SU-DHL-6 (cell line): ENCODE data around the gene SNRPN.

Experiments used
- H2AFZ ChIP-seq: fragments of 200-600 bp; sonication (generic); 2 replicates; pipeline ENCODE4 v1.6.1; 2014; ENCODE audit warnings: low read depth, mild to moderate bottlenecking, moderate library complexity, mixed read lengths, antibody characterized with exemption, low read length; ENCODE audit not compliant: severe bottlenecking
- H3F3A ChIP-seq: fragments of 200-600 bp; shearing (Covaris generic); 2 replicates; pipeline ENCODE4 v1.6.0; 2016; ENCODE audit warnings: antibody characterized with exemption, mild to moderate bottlenecking; ENCODE audit not compliant: insufficient read depth
- H3K27ac ChIP-seq: fragments of 200-600 bp; sonication (generic); 2 replicates; pipeline ENCODE4 v1.5.1; 2016; ENCODE audit warnings: low read depth, mild to moderate bottlenecking, low read length, moderate library complexity, mixed read lengths
- H3K27me3 ChIP-seq: fragments of 200-600 bp; sonication (generic), shearing (Covaris generic); 2 replicates; pipeline ENCODE4 v1.6.0; 2014; ENCODE audit warnings: mild to moderate bottlenecking, low read length
- H3K36me3 ChIP-seq: fragments of 200-600 bp; sonication (generic); 2 replicates; pipeline ENCODE4 v1.6.1; 2014; ENCODE audit warnings: mild to moderate bottlenecking, low read length, mixed read lengths
- H3K4me2 ChIP-seq: fragments of 300-600, 200-600 bp; shearing (Covaris generic), sonication (generic); 2 replicates; pipeline ENCODE4 v1.6.0; 2014; ENCODE audit warnings: low read length, low read depth, mild to moderate bottlenecking; ENCODE audit not compliant: poor library complexity, severe bottlenecking
- H3K4me3 ChIP-seq: fragments of 200-600 bp; sonication (generic); 2 replicates; pipeline ENCODE4 v1.5.1; 2014; ENCODE audit warnings: antibody characterized with exemption, low read length, mild to moderate bottlenecking, mixed read lengths; ENCODE audit not compliant: insufficient read depth, poor library complexity, severe bottlenecking
- H3K79me2 ChIP-seq: fragments of 200-600 bp; sonication (generic); 2 replicates; pipeline ENCODE4 v1.6.1; 2014; ENCODE audit warnings: mild to moderate bottlenecking, low read length, moderate library complexity; ENCODE audit not compliant: insufficient read depth
- H3K9ac ChIP-seq: fragments of 200-600 bp; sonication (generic); 2 replicates; pipeline ENCODE4 v1.7.0; 2014; ENCODE audit warnings: mild to moderate bottlenecking, low read length
- H3K9me2 ChIP-seq: fragments of 200-600 bp; sonication (generic); replicated peaks from 2 replicates; pipeline ENCODE4 v1.6.1; 2014; ENCODE audit warnings: low read length; ENCODE audit not compliant: insufficient read depth
- H3K9me3 ChIP-seq: fragments of 200-600 bp; sonication (generic); 2 replicates; pipeline ENCODE4 v1.6.1; 2014; ENCODE audit warnings: low read length, mixed read lengths; ENCODE audit not compliant: insufficient read depth
- H4K20me1 ChIP-seq: fragments of 200-600 bp; sonication (generic); 2 replicates; pipeline ENCODE4 v1.6.1; 2014; ENCODE audit warnings: low read depth, mild to moderate bottlenecking, antibody characterized with exemption, low read length, moderate library complexity, mixed read lengths
- CTCF ChIP-seq: fragments of 200-600 bp; sonication (generic); IDR thresholded peaks from one replicate; pipeline ENCODE4 v1.5.1; 2017; ENCODE audit warnings: antibody characterized with exemption, mild to moderate bottlenecking, low read length, moderate library complexity; ENCODE audit not compliant: insufficient read depth, poor library complexity, severe bottlenecking
- EZH2phosphoT487 ChIP-seq: fragments of 200-600 bp; sonication (generic), shearing (Covaris generic); conservative IDR thresholded peaks from 2 replicates; pipeline ENCODE4 v1.6.1; 2018; ENCODE audit warnings: mild to moderate bottlenecking, antibody characterized with exemption, low read length, moderate library complexity, mixed read lengths

Gene SNRPN

GRCh38 chr15:24954783-24955530, at the start of gene SNRPN, which contains the start of gene SNURF:
Gene SNRPN, plus strand, starts transcription at chr15:24954987. Its CDS starts 19,467 bp downstream, at chr15:24974454.
Gene SNURF, plus strand, starts transcription at chr15:24954987. Its CDS starts 62 bp downstream, at chr15:24955049.
- peaks cover 48% of the 10 kb centered on the region for H3K79me2 ChIP-seq
- TF ChIP-seq EZH2phosphoT487 (no peak), CTCF (no peak)
- peak within 1 kb of the TSS; percentile 63 for H3K9ac ChIP-seq
- H3K36me3 ChIP-seq = peaks cover 3% of the 10 kb centered on the region; the same call in 1 of the 2 replicates
- no peaks in the 10 kb centered on the region for H3F3A ChIP-seq
- no peaks in the 10 kb centered on the region for H4K20me1 ChIP-seq
- no peaks in the 10 kb centered on the region for H3K27me3 ChIP-seq
- H3K27ac ChIP-seq = peak within 1 kb of the TSS; percentile 75
- H3K9me2 ChIP-seq = no peaks in the 10 kb centered on the region
- no peaks in the 10 kb centered on the region for H3K9me3 ChIP-seq
- H3K4me3 ChIP-seq = peak within 1 kb of the TSS; percentile 69
- peak within 1 kb of the TSS; percentile 56 for H3K4me2 ChIP-seq
- H2AFZ ChIP-seq = peak within 1 kb of the TSS; percentile 85

GRCh38 chr15:24916305-24917009, 38.3 kb upstream of the SNRPN start:
- Histone ChIP-seq H3K9me2 (no peaks in the 10 kb centered on the region), H3K9ac (no peak overlapping the region), H3K79me2 (no peaks in the 10 kb centered on the region), H4K20me1 (no peaks in the 10 kb centered on the region), H3K4me3 (no peak overlapping the region), H3K4me2 (no peak overlapping the region), H3K36me3 (no peaks in the 10 kb centered on the region), H3K27ac (no peak overlapping the region), H3K9me3 (peaks cover 5% of the 10 kb centered on the region; the same call in 1 of the 2 replicates), H3F3A (no peaks in the 10 kb centered on the region), H2AFZ (no peak overlapping the region), H3K27me3 (no peaks in the 10 kb centered on the region)
- no peak for TF ChIP-seq CTCF
- no peak for TF ChIP-seq EZH2phosphoT487

- Histone ChIP-seq H3K36me3 (no peaks in the 10 kb centered on the region), H3K27me3 (no peaks in the 10 kb centered on the region), H3K79me2 (no peaks in the 10 kb centered on the region), H3K9me3 (peaks cover 5% of the 10 kb centered on the region; the same call in 1 of the 2 replicates), H3K27ac (no peak overlapping the region), H3F3A (no peaks in the 10 kb centered on the region), H3K4me3 (no peak overlapping the region), H4K20me1 (no peaks in the 10 kb centered on the region), H3K9me2 (no peaks in the 10 kb centered on the region), H2AFZ (no peak overlapping the region), H3K4me2 (no peak overlapping the region), H3K9ac (no peak overlapping the region)
- no peak for TF ChIP-seq CTCF
- TF ChIP-seq EZH2phosphoT487 = no peak
Measured at GRCh38 chr15:24917431-24917830, 37.4 kb upstream of the SNRPN start.
